Measurements from ENCODE around the gene STK11IP. TPM values are rescaled to one million over a fixed set of nuclear protein-coding genes. Genes with fewer than 3 reads are reported as not detected.

Gene STK11IP
- total and polyA plus RNA-seq, 9 of the 15 experiments (the other 6 are each of a cell fraction or from before 2014, with no cell fraction given) = 0.52 to 21.7 (median 5.6) TPM

DNA sequence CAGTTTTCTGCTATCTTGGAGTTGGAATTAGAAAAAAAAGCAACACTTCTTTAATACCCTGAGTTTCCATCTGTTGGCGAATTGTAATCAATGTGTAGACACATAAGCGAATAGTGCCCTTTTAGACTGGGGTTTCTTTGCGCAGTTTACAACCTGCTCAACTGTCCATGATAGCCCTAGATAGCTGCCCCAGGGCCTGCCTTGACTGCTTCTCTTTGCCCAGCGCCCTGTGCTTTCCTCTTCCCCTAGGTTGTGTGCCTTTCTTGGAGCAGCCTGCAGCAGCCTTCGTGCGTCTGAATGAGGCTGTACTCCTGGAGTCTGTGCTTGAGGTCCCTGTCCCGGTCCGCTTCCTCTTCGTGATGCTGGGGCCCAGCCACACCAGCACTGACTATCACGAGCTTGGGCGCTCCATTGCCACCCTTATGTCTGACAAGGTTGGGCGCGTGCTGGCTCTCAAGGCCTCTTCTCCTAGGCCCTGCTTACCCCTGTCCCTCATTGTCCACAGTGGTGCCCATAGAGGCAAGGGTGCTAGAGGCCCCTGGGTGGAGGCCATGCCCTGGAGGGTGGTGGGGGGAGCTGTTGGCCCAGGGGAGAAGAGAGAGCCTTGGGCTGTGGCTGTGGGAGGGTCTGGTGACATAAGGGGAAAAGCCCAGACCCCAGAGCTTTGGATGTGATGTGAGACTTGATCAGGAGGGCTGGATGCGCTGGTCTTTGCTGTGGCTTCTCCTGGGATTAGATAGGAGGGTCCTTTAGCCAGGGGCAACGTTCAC, 36.7 kb downstream of the STK11IP start:
- Histone ChIP-seq H3K4me1 (replicated peaks in 1 of 2; ENCODE audit: control insufficient read depth in 2 of 2, insufficient read depth in 2 of 2, low read length in 2 of 2) (peaks cover 5 to 56% of the 10 kb centered on the region in 2 experiments; a peak in 4 of 5 replicates), H3K27ac (ENCODE audit: extremely low read depth, low read depth, low read length) (no peak overlapping the region), H3K79me2 (ENCODE audit: control insufficient read depth, insufficient read depth, low read length) (no peaks in the 10 kb centered on the region), H3K9me3 (replicated peaks; ENCODE audit: control insufficient read depth, insufficient read depth, low read depth, low read length) (no peaks in the 10 kb centered on the region), H3K9ac (ENCODE audit: insufficient read depth in 1 of 2, low read depth in 2 of 2, low read length in 2 of 2) (no peak overlapping the region), H2AFZ (ENCODE audit: low read depth, low read length) (no peak overlapping the region), H4K20me1 (replicated peaks; ENCODE audit: control insufficient read depth, insufficient read depth, low read length) (0 out of 2 replicates have a peak, but pooled peaks cover 3% of the 10 kb centered on the region), H3K27me3 (ENCODE audit: control insufficient read depth in 2 of 2, insufficient read depth in 2 of 2, low read length in 2 of 2) (peaks cover 2 to 26% of the 10 kb centered on the region in 2 experiments; a peak in 3 of 5 replicates), H3K9me1 (ENCODE audit: control insufficient read depth, insufficient read depth, low read length) (no peaks in the 10 kb centered on the region), H3K4me3 (no peak overlapping the region), H3K4me2 (ENCODE audit: insufficient read depth, low read length) (no peak overlapping the region), H3K36me3 (ENCODE audit: control insufficient read depth, insufficient read depth, low read length) (no peaks in the 10 kb centered on the region)
- 19% methylated on average over 10 of the region's 15 CpGs for WGBS (ENCODE audit: insufficient coverage, low coverage, missing lambda C conversion rate)
- intact Hi-C loops (cut with micrococcal nuclease) (loop anchor here (5.0 kb wide), 1 partner anchor 93 kb away; no protein-coding TSS in a partner anchor), in situ Hi-C loops (cut with MboI) (no loop called here)
- POLR2A ChIA-PET = interaction anchor here (0.7 to 0.8 kb wide), 2 partner anchors 323 to 452 kb away, joined by 3 to 6 read pairs; no protein-coding TSS in a partner anchor
- ATAC-seq = no peak
- DNase-seq (ENCODE audit: extremely low read depth in 1 of 4, low spot score in 3 of 4) = no peak
- CTCF ChIA-PET (ENCODE audit: low intra/inter-chr PET ratio) = no interaction called here
- FAIRE-seq = no peak
- no peak for TF ChIP-seq NFIC (IDR thresholded peaks at IDR 0.05)
- TF ChIP-seq, protein P1, sequence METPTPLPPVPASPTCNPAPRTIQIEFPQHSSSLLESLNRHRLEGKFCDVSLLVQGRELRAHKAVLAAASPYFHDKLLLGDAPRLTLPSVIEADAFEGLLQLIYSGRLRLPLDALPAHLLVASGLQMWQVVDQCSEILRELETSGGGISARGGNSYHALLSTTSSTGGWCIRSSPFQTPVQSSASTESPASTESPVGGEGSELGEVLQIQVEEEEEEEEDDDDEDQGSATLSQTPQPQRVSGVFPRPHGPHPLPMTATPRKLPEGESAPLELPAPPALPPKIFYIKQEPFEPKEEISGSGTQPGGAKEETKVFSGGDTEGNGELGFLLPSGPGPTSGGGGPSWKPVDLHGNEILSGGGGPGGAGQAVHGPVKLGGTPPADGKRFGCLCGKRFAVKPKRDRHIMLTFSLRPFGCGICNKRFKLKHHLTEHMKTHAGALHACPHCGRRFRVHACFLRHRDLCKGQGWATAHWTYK (CRISPR knock-in tag; IDR thresholded peaks at IDR 0.05) = no peak
- no peak for TF ChIP-seq ZBTB1 (CRISPR knock-in tag; IDR thresholded peaks at IDR 0.05; ENCODE audit: borderline replicate concordance, low read depth)
- TF ChIP-seq, protein P2, sequence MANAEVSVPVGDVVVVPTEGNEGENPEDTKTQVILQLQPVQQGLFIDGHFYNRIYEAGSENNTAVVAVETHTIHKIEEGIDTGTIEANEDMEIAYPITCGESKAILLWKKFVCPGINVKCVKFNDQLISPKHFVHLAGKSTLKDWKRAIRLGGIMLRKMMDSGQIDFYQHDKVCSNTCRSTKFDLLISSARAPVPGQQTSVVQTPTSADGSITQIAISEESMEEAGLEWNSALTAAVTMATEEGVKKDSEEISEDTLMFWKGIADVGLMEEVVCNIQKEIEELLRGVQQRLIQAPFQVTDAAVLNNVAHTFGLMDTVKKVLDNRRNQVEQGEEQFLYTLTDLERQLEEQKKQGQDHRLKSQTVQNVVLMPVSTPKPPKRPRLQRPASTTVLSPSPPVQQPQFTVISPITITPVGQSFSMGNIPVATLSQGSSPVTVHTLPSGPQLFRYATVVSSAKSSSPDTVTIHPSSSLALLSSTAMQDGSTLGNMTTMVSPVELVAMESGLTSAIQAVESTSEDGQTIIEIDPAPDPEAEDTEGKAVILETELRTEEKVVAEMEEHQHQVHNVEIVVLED (CRISPR knock-in tag; IDR thresholded peaks at IDR 0.05) = no peak
- no peak for TF ChIP-seq YBX1 (IDR thresholded peaks at IDR 0.05)
- no peak for TF ChIP-seq CCAR2 (IDR thresholded peaks at IDR 0.05; ENCODE audit: low read depth, low read length)
- TF ChIP-seq XRCC5 (IDR thresholded peaks at IDR 0.05; ENCODE audit: low read depth, low read length) = no peak
- no peak for TF ChIP-seq NELFE (IDR thresholded peaks at IDR 0.05; ENCODE audit: insufficient read depth, insufficient read length)
- TF ChIP-seq, protein P3, sequence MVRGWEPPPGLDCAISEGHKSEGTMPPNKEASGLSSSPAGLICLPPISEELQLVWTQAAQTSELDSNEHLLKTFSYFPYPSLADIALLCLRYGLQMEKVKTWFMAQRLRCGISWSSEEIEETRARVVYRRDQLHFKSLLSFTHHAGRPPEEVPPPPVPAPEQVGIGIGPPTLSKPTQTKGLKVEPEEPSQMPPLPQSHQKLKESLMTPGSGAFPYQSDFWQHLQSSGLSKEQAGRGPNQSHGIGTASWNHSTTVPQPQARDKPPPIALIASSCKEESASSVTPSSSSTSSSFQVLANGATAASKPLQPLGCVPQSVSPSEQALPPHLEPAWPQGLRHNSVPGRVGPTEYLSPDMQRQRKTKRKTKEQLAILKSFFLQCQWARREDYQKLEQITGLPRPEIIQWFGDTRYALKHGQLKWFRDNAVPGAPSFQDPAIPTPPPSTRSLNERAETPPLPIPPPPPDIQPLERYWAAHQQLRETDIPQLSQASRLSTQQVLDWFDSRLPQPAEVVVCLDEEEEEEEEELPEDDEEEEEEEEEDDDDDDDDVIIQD (CRISPR knock-in tag; IDR thresholded peaks at IDR 0.05) = no peak
- no TSS peak for BruUV-seq (replicated peaks)

Measured in K562 (cell line).